Superior temporal gyrus (tissue), 1 donor: ENCODE measurements around the gene POLR2B.
"Not testable (repeated sequence)": the region's sequence is repeated elsewhere in the genome, so short reads cannot be mapped to it uniquely, and the experiment has no call there.

Source experiments
- DNase-seq: peaks from one replicate; pipeline ENCODE4 v3.0.0-alpha.2; 2016; ENCODE audit errors: extremely low spot score

POLR2B gene

GRCh38 chr4:57053508-57053907 is 74.8 kb downstream of the POLR2B start:
- no peak for DNase-seq

DNA sequence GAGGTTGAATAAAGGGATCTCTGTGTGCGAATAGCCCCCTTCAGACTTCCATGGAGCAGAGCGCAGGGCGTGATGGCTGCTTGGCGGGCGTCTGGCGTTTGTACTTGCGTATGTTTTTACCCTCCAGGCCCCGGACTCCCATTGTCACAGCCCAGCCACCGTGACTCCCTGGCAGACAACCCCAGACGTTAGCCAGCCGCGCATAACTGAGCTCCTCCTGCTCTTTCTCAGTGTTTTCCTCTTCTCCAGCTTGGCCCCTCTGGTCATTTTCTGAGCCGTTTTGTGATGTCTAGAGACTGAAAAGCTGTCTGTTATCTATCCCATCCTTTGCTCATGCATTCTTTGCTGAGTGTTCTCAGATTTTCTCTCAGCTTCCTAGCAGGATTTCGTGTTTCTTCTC is 77.2 kb downstream of the POLR2B start:
- DNase-seq, result no peak

GRCh38 chr4:57059890-57060716 is 81.4 kb downstream of the POLR2B start:
- DNase-seq, result no peak

- not testable (repeated sequence) for DNase-seq
These were observed 82.0 kb downstream of the POLR2B start for GRCh38 chr4:57060717-57061067.

DNA sequence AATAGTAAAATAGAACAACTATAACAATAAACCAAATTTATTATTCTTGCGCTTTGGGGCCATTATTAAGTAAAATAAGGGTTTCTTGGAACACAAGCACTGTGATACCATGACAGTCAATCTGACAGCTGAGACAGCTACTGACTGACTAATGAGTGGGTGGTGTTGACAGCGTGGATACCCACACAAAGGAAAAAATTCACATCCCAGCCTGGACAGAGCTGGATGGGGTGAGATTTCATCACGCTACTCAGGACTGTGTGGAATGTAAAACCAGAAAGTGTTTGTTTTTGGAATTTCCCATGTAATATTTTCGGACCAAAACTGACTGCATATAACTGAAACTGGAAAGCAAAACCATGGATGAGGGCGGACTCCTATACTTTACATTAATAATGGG is 82.7 kb downstream of the POLR2B start:
- DNase-seq, result no peak

DNA sequence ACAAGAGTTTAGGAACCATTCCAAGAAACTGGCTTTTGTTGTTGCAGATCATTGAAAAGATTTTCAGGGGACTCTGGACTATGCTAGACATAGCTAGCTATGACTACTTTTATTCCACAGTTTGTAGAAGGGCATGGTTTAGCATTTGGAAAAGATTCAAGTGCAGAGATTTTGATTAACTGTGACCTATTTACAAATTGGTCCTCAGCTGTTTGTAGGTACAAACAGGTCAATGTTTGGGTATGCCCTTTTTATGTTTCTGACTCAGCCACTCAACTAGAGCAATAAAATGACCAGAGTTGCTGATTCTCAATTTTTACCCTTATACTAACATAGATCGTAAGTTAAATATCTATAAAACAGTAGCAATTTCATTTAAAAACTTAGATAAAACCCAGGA is 84.8 kb downstream of the POLR2B start:
- no peak for DNase-seq

DNA sequence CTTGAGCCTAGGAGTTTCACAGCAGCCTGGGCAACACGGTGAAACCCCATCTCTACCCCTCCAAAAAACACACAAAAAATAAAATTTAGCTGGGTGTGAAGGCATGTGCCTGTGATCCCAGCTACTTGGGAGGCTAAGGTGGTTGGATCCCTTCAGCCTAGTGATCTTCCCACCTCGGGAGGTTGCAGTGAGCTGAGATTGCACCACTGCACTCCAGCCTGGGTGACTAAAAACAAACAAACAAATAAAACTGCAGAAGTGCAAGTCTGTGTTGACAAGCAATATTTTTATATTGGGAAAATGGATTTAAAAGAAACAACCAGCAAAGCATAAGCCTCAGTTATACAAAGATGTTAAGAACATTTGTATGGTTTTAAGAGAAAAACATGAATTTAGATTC is 85.4 kb downstream of the POLR2B start:
- no peak for DNase-seq

GRCh38 chr4:57064811-57065711 is 86.4 kb downstream of the POLR2B start:
- DNase-seq, result no peak

DNA sequence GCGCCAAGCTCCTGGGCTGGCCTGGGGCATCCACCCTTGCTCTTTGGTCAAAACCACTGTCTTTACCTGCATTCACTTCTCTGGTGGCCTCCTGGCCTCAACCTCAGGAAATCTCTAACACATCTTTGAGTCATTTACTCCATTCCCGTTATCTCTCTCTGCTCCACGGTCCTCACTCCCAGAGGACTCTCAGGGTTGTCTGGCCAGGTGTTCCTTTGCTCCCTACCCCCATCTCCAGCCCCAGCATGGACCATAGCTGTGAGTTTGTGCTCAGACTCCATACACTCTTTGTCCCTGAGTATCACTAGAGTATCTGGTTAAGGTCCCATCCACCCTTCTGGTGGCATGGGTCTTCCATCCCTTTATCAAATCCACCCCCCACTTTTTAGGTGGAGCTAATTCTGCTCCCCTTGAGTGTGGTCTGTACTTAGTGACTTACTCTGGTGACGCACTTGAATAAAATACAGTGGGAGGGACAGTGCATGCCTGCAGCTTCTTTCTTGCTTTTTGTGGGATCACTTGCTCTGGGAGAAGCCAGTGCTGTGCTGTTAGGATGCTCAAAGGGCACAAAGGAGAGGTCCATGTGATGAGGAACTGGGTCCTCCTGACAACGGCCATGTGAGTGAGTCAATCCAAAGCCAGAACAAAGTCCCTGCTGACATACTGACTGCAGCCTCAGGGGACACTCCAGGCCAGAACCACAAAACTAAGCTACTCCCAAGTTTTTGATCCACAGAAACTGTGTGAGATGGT is 87.2 kb downstream of the POLR2B start:
- no peak for DNase-seq

- DNase-seq, result no peak
These were observed 89.7 kb downstream of the POLR2B start for GRCh38 chr4:57068237-57068981.

- DNase-seq, result no peak
These were observed 91.8 kb downstream of the POLR2B start for GRCh38 chr4:57070461-57070860.

DNA sequence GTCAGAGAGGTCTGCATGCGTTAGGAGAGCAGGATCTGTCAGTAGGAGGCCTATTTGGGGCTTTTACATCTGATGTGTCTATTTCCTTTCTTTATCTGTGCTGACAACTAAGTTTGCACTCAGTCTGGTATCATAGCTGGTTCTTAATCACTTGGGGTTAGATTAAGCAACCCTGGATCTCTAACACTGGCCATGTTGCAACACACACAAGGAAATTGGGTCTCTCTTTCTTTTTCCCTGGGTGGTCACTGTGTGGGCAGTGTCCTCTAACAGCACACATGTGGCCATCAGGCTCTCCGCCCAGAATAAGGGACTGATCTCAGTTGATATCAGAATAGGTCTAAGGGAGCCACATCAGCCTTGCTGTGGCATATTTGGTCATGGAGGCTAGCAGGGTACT is 92.6 kb downstream of the POLR2B start:
- no peak for DNase-seq

GRCh38 chr4:57073559-57073958 is 94.9 kb downstream of the POLR2B start:
- no peak for DNase-seq

DNA sequence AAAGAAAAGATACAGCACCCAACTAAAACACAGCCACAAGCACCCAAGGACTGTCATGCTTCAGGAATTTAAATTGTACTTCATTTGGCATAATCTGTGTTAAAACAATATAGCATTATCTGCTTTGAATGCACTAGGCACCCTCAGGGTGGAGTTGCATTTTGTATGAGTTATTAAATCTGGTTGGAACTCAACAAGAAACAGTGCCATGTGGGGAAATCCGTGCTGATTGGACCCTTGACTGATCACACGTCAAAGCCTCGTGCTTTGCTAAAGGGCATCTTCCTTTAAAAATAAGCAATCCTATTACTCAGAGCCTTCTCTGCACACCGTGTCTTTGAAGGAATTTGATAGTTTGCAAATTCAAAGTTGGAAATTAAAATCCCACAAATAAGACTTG is 96.0 kb downstream of the POLR2B start:
- no peak for DNase-seq

DNA sequence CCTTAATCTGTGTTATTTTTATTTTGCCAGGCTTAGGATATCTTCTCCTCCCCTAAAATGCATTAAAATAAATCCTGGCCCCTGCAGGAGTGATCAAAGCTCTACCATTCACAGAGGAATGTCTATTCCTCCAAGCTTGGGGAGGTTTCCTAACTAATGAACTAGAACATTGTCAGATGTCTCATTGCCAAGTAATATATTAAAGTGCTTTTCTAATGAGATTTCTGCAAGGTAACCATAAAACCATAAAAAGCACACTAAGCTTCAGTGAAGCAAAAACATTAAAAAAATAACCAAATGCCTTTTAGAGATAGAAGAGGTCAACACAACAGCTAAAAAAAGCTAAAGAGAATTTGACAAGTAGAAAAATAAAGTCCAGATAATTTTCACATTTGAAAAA is 96.7 kb downstream of the POLR2B start:
- DNase-seq, result no peak

- DNase-seq, result no peak
These were observed 98.0 kb downstream of the POLR2B start for GRCh38 chr4:57076646-57077045.

- no peak for DNase-seq
These were observed 99.1 kb downstream of the POLR2B start for GRCh38 chr4:57077550-57078343.

DNA sequence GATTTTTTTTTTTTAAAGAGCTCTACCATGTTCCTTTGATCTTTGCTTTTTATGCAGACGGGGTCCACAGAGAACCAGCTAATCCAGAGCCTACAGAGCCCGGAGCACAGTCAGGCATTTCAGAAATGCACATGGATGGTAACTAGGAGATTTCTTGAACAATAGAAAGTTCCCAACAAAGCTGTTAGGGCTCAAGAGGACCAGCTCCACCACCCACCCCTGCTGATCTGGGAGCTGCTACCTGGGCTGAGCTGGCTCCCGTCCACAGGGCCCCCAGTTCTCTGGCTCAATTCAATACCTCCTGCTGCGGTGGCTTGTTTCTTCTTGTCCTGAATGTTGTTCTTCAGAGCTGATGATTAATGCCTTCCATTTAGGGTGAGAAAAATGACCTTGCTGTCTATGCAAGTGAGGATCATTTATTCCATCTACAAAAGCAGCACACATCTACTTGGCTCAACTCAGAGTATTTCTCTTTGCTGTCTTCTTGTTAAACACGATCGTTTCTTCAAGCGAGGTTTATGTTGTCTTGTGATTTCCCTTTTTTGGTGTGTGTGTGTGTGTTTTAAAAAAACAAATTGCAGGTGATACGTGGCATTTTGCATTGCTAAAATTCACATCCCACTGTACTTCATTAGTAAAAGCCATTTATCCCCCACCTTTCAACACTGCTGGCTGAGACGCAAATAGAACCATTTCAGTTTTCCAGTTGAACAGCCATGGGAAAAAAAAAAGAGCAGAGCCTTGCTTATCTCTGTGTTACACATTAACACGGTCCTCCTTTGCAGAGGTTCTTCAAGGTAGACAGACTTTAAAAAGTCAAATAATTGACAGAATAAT is 100.2 kb downstream of the POLR2B start:
- no peak for DNase-seq
